Prostate gland (tissue), 2 donors: ENCODE data around the gene PLEKHG7. TPM values are rescaled to one million over a fixed set of nuclear protein-coding genes. Genes with fewer than 3 reads are reported as not detected.

ENCODE experiments used
- DNase-seq: peaks from one replicate; pipeline ENCODE4 v3.0.0-alpha.2; 2019; ENCODE audit warnings: low spot score
- H3K27ac ChIP-seq, 2 donors: fragments of 200-600 bp; sonication (generic); 2 replicates each; pipeline ENCODE4 v1.5.1; 2017 to 2019
- H3K27me3 ChIP-seq: fragments of 200-600 bp; sonication (generic); replicated peaks from 2 replicates; pipeline ENCODE4 v1.5.1; 2019; ENCODE audit not compliant: insufficient read depth
- H3K36me3 ChIP-seq, 2 donors: fragments of 200-600 bp; sonication (generic); 1 replicate in 1 of 2; 2 replicates in 1 of 2; pipeline versions ENCODE4 v1.5.1 to v1.8.1; 2017 to 2019
- H3K4me1 ChIP-seq: fragments of 200-600 bp; sonication (generic); replicated peaks from 2 replicates; pipeline ENCODE4 v1.5.1; 2019
- H3K4me3 ChIP-seq, 2 donors: fragments of 200-600 bp; sonication (generic); 2 replicates each; pipeline ENCODE4 v1.5.1; 2017 to 2019
- H3K9me3 ChIP-seq: fragments of 200-600 bp; sonication (generic); 2 replicates; pipeline ENCODE4 v1.5.1; 2017
- CTCF ChIP-seq, 4 experiments: fragments of 200-600 bp in 2 of 4; fragments of 450-650 bp in 2 of 4; sonication (generic) in 2 of 4; IDR thresholded peaks; 1 replicate in 3 of 4; 2 replicates in 1 of 4; pipeline ENCODE4 v1.5.1; 2016 to 2019; ENCODE audit warnings: antibody characterized with exemption in 4 of 4, mild to moderate bottlenecking in 2 of 4, moderate library complexity in 2 of 4
- POLR2A ChIP-seq: fragments of 450-650 bp; IDR thresholded peaks from one replicate; pipeline ENCODE4 v1.6.1; 2016; ENCODE audit warnings: antibody characterized with exemption, mild to moderate bottlenecking
- POLR2AphosphoS5 ChIP-seq: sonication (generic); formaldehyde crosslinking; IDR thresholded peaks from one replicate; pipeline ENCODE4 v1.6.1; 2017; ENCODE audit warnings: antibody characterized with exemption
- WGBS: methylation state at CpG from one replicate; pipeline ENCODE4 v1.1.5; 2018; 5-methylcytosine and 5-hydroxymethylcytosine counted together
- intact Hi-C: fragments of 100-400 bp; cut with DNase I; formaldehyde crosslinking; loops from one replicate; pipeline ENCODE4 v1.14.2; 2022
- total RNA-seq, 2 donors: library from RNA; depleted of rRNA; stranded (reverse); fragments of >200 nt; gene quantifications; one replicate each; pipeline ENCODE4 v1.1.0, GENCODE V29; 2016

The PLEKHG7 gene
- total RNA-seq, 2 donors from 2014 or later, result 0.50 to 1.4 TPM

GRCh38 chr12:92732716-92733115 is 29.9 kb downstream of the PLEKHG7 start:
- 78% methylated on average over 6 of the region's 6 CpGs for WGBS
- intact Hi-C loops, result no loop called here
- no peaks in the 10 kb centered on the region for H3K36me3 ChIP-seq
- no peak overlapping the region for H3K27ac ChIP-seq
- DNase-seq, result no peak
- no peaks in the 10 kb centered on the region for H3K9me3 ChIP-seq
- no peaks in the 10 kb centered on the region for H3K27me3 ChIP-seq
- no peak for TF ChIP-seq CTCF (IDR thresholded peaks at IDR 0.05)
- no peak for TF ChIP-seq POLR2AphosphoS5
- TF ChIP-seq POLR2A, result no peak
- no peaks in the 10 kb centered on the region for H3K4me1 ChIP-seq
- no peak overlapping the region for H3K4me3 ChIP-seq

- Histone ChIP-seq H3K4me1 (no peaks in the 10 kb centered on the region), H3K27ac (no peak overlapping the region), H3K9me3 (no peaks in the 10 kb centered on the region), H3K36me3 (no peaks in the 10 kb centered on the region), H3K27me3 (no peaks in the 10 kb centered on the region), H3K4me3 (no peak overlapping the region)
- no peak for TF ChIP-seq POLR2A
- no peak for TF ChIP-seq CTCF (IDR thresholded peaks at IDR 0.05)
- TF ChIP-seq POLR2AphosphoS5, result no peak
- DNase-seq, result no peak
- intact Hi-C loops, result no loop called here
- 76% methylated on average over 6 of the region's 6 CpGs for WGBS
These were observed 30.4 kb downstream of the PLEKHG7 start for GRCh38 chr12:92733181-92733580.

GRCh38 chr12:92733661-92734060 is 30.9 kb downstream of the PLEKHG7 start:
- TF ChIP-seq POLR2A (no peak), POLR2AphosphoS5 (no peak), CTCF (IDR thresholded peaks at IDR 0.05) (no peak)
- Histone ChIP-seq H3K36me3 (no peaks in the 10 kb centered on the region), H3K4me3 (no peak overlapping the region), H3K27ac (no peak overlapping the region), H3K9me3 (no peaks in the 10 kb centered on the region), H3K4me1 (no peaks in the 10 kb centered on the region), H3K27me3 (no peaks in the 10 kb centered on the region)
- intact Hi-C loops, result no loop called here
- 80% methylated on average over 3 of the region's 3 CpGs for WGBS
- DNase-seq, result no peak

- WGBS, result 20% methylated on average over 3 of the region's 3 CpGs
- H3K4me1 ChIP-seq, result no peaks in the 10 kb centered on the region
- no peaks in the 10 kb centered on the region for H3K27me3 ChIP-seq
- no peak overlapping the region for H3K4me3 ChIP-seq
- no peaks in the 10 kb centered on the region for H3K9me3 ChIP-seq
- TF ChIP-seq POLR2AphosphoS5 (peak; percentile 41), POLR2A (no peak), CTCF (IDR thresholded peaks at IDR 0.05) (no peak)
- intact Hi-C loops, result no loop called here
- no peak overlapping the region for H3K27ac ChIP-seq
- H3K36me3 ChIP-seq, result no peaks in the 10 kb centered on the region
- DNase-seq, result peak; percentile 23
These were observed 32.4 kb downstream of the PLEKHG7 start for GRCh38 chr12:92735131-92735721.

GRCh38 chr12:92736605-92737004 is 33.8 kb downstream of the PLEKHG7 start:
- H3K9me3 ChIP-seq, result no peaks in the 10 kb centered on the region
- no peaks in the 10 kb centered on the region for H3K27me3 ChIP-seq
- no peaks in the 10 kb centered on the region for H3K4me1 ChIP-seq
- WGBS, result 50% methylated on average over 6 of the region's 6 CpGs
- H3K27ac ChIP-seq, result no peak overlapping the region
- H3K36me3 ChIP-seq, result no peaks in the 10 kb centered on the region
- TF ChIP-seq CTCF (IDR thresholded peaks at IDR 0.05) (no peak), POLR2A (no peak)
- no peak overlapping the region for H3K4me3 ChIP-seq
- intact Hi-C loops, result no loop called here
- no peak for DNase-seq
